ENCODE measurements around the gene CD55.

DNA sequence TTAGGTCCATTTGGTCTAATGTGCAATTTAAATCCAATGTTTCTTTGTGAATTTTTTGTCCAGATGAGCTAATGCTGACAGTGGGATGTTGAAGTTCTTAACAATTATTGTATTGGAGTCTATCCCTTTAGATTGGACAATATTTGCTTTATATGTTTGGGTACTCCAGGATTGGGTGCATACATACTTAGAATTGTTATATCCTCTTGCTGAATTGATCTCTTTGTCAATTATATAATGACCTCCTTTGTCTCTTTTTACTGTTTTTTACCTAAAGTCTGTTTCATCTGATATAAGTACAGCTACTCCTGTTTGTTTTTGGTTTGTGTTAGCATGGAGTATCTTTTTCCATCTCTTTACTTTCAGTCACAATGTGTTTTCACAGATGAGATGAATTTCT is 22.2 kb downstream of the CD55 start:
- TF ChIP-seq CTCF (IDR thresholded peaks at IDR 0.05) (no peak), POLR2A (IDR thresholded peaks at IDR 0.05) (no peak), POLR2AphosphoS5 (IDR thresholded peaks at IDR 0.05) (no peak)

Data from prostate gland (tissue), 2 donors.